Limb (tissue), 2 donors: ENCODE results near the gene DHH.
"Not testable (repeated sequence)": the region's sequence is repeated elsewhere in the genome, so short reads cannot be mapped to it uniquely, and the experiment has no call there.

Source experiments
- DNase-seq, 2 donors: peaks; one replicate each; pipeline ENCODE4 v3.0.0-alpha.2; 2016; ENCODE audit errors: extremely low spot score in 2 of 2

The DHH gene

GRCh38 chr12:49070971-49071370, 23.6 kb downstream of the DHH start:
- no peak for DNase-seq

- peak; percentile 97 for DNase-seq
Measured at GRCh38 chr12:49069507-49070346, 24.9 kb downstream of the DHH start, which contains the start of gene RHEBL1. TSS of gene RHEBL1 (minus strand) at chr12:49069979. CDS start at chr12:49069785, 194 bp downstream.

GRCh38 chr12:49068879-49069506, 25.6 kb downstream of the DHH start:
- no peak for DNase-seq

- no peak for DNase-seq
Measured at GRCh38 chr12:49066120-49066519, 28.5 kb downstream of the DHH start.

- no peak for DNase-seq
Measured at GRCh38 chr12:49064767-49065152, 29.8 kb downstream of the DHH start.

- not testable (repeated sequence) for DNase-seq
Measured at GRCh38 chr12:49061916-49062315, 32.7 kb downstream of the DHH start.

- no peak for DNase-seq
Measured at GRCh38 chr12:49061157-49061650, 33.4 kb downstream of the DHH start.

GRCh38 chr12:49060237-49061156, 34.1 kb downstream of the DHH start, which contains the start of gene KMT2D:
TSS of gene KMT2D (minus strand) at chr12:49060794. CDS start at chr12:49055324, 5,470 bp downstream.
- DNase-seq: peak; percentile 95

- DNase-seq: no peak
Measured at GRCh38 chr12:49059299-49060171, 35.1 kb downstream of the DHH start.

GRCh38 chr12:49059045-49059298, 35.6 kb downstream of the DHH start:
- DNase-seq: no peak

- no peak for DNase-seq
Measured at GRCh38 chr12:49058366-49059044, 36.1 kb downstream of the DHH start.

- no peak for DNase-seq
Measured at GRCh38 chr12:49057888-49058287, 36.7 kb downstream of the DHH start.

GRCh38 chr12:49055978-49056754, 38.4 kb downstream of the DHH start:
- DNase-seq: peak in 1 of 2 donors; percentile 64

GRCh38 chr12:49055092-49055491, 39.5 kb downstream of the DHH start:
- DNase-seq: no peak

GRCh38 chr12:49054524-49054923, 40.1 kb downstream of the DHH start:
- no peak for DNase-seq

- no peak for DNase-seq
Measured at GRCh38 chr12:49054096-49054495, 40.5 kb downstream of the DHH start.

- DNase-seq: no peak
Measured at GRCh38 chr12:49052451-49053208, 42.0 kb downstream of the DHH start.

- DNase-seq: no peak
Measured at GRCh38 chr12:49051777-49052438, 42.7 kb downstream of the DHH start.
